ENCODE measurements around the gene BABAM1.

Gene BABAM1

DNA sequence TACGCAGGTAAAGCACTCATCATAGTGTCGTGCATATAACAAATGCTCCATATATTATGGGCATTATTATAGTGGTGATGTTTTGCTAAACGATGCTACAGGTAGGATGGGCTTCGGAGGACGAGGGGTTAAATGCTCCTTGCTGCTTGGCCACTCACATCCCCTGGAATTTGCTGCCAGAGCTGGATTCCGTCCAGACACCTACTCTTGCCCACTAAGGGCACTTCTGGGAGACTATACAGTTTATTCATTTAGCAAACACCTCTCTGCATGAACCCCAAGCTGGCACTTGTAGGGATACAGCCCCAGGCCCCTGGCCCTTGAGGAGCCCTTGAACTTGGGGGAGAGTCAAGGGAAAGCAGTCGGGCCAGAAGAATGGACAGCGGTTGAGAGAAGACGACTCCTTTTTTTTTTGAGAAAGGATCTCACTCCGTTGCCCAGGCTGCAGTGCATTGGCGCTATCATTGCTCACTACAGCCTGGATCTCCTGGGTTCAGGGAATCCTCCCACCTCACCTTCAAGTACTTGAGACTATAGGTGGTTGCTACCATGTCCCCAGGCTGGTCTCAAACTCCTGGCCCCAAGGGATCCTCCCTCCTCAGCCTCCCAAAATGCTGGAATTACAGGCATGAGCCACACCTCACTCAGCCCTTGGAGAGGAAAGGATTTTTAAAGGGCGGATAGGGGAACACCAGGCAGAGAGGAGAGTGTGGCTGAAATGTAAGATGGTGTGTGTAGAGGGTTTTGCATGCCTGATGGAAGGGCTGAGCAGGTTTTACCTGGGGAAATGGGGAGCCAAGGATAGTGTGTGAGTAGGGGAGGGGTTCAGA is 37.4 kb downstream of the BABAM1 start:
- no peak for DNase-seq

DNA sequence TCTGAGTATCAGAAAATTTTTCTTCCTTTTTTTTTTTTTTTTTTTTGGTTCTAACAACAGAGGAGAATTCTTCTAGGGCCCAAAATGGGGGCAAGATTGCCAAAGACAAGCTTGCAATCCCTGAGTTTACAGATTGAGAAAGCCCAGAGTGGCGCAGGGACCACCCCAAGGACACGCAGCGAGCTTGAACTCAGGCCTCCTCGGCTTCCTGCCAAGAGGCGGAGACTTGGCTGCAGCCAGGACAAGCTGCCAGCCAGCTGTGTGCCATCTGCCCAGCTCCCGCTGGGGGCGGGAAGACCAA is 37.9 kb downstream of the BABAM1 start:
- no peak for DNase-seq

DNA sequence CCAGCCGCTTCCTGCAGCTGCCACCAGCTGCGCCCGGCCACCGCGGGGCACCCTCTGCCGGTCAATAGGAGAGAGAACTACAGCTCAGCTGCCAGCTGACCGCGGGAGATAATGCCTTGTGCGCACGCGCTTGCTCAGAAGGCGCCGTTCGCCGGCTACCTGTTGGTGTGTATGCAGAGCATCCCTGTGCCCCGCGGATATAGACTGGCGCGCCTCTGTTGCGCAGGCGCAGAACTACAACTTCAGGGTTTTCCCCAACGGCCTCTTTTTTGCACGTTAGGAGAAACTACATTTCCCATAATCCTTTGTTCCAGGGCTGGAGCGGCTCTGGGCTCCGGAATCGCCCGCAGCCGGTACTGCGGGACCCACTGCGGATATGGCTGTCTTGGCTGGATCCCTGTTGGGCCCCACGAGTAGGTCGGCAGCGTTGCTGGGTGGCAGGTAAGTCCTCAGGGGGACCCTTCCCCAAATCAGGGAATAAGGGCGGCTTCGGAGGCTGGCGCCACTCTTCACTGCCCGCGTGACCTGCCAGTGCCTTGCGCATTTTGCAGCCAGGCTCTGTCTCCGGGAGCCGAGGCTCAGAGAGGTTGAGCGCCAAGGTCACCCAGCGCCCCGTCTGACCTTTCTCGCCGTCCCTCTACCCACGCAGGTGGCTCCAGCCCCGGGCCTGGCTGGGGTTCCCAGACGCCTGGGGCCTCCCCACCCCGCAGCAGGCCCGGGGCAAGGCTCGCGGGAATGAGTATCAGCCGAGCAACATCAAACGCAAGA is 38.5 kb downstream of the BABAM1 start, which contains the start of gene MRPL34:
MRPL34 (plus strand) TSS at position 356 of the 768 bp plus-strand sequence; CDS start at position 377, 21 bp downstream.
- DNase-seq: peak; percentile 89

DNA sequence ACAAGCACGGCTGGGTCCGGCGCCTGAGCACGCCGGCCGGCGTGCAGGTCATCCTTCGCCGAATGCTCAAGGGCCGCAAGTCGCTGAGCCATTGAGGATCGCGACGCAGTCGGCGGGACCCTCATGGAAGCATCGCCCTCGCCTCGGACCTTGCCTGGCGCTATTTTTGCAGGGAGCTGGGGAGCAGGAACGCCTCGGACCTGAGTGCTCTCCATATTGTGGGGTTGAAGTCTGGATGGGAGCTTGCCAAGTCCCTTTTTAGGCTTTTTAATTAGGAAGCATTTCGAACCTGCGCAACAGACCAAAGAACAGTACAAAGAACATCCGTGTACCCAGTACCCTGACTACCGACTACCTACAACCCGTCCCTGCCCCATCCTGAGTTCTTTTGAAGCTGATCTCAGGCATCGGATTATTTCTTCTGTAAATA is 39.1 kb downstream of the BABAM1 start:
- no peak for DNase-seq

DNA sequence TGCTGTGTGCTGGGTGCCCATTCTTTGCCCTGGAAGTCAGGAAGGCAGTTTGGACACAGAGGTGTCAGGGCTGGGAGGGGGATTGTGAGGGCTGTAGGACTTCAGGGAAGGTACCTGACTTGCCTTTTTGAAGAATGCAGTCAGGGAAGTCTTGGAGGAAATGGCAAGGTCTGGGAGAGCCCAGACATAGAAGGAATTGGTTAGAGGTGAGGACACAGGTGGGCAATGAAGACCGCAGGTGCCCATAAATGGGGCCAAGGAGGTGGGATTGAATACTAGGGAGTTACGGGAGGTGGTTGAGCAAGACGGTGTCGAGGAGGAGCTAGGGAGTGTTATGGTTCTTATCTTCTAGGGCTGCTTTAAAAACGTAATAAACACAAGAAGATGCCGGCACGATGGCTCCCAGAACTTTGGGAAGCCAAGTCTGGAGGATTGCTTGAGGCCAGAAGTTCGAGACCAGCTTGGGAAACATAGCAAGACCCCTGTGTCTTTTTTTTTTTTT is 40.7 kb downstream of the BABAM1 start:
- no peak for DNase-seq

DNA sequence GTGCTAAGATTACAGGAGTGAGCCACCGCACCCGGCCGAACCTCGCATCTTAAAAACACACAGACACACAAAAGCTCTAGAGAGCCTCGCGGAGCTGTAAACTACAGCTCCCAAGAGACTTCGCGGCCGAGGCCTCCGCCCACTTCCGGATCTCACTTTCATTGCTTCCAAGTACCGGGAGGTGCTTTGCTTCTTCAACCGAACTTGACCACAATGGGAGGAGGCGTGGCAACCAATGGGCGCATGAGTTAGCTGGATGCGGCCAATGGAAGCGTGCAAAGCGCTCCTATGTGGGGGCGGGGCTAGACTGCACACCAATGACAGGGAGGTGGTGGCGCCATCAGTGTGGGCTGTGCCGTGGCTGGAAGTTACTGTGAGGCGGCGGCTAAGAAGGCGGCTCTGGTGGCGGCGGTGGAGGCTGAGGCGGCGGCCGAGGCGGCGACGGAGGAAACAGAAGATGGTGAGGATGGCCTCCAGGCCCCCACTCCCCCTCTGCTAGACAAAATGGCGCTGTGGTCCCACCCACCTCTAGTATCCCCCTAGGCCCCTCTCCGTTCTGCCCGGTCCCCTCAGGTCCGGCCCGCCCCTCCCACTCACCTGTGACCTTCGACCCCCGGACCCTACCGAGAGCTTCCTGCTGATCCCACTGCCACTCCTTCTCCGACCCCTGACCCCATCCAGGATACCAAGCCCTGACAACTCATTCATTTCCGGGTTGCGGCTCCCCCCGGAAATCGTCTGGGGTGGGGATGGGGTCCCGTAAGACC is 42.1 kb downstream of the BABAM1 start, which contains the start of gene DDA1:
DDA1 (plus strand) TSS at position 366 of the 767 bp plus-strand sequence; CDS start at position 458, 92 bp downstream.
- DNase-seq: peak; percentile 95

DNA sequence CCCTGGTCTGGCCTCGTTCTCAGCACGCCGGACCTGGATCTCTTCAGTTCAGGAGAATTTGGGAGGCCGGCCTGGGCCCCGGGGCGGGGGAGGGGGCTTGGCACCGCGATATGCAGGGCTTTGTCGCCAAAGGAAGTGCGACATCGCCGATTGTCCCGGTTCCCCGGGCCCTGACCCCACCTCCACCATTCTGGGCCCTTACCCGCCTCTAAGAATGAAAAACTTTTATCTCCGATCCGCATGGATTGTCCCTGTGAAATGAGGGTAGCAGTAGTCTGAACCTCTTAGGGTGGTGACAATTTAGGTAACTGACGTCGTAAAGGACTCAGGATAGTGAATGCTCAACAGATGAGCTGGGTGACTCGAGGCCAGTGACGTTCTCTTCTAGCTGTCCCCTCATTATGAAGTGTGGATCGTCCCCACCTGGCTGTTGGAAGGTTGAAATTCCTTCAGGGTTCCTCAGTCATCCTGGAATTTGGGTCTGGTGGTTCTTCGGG is 42.8 kb downstream of the BABAM1 start:
- DNase-seq: no peak

DNA sequence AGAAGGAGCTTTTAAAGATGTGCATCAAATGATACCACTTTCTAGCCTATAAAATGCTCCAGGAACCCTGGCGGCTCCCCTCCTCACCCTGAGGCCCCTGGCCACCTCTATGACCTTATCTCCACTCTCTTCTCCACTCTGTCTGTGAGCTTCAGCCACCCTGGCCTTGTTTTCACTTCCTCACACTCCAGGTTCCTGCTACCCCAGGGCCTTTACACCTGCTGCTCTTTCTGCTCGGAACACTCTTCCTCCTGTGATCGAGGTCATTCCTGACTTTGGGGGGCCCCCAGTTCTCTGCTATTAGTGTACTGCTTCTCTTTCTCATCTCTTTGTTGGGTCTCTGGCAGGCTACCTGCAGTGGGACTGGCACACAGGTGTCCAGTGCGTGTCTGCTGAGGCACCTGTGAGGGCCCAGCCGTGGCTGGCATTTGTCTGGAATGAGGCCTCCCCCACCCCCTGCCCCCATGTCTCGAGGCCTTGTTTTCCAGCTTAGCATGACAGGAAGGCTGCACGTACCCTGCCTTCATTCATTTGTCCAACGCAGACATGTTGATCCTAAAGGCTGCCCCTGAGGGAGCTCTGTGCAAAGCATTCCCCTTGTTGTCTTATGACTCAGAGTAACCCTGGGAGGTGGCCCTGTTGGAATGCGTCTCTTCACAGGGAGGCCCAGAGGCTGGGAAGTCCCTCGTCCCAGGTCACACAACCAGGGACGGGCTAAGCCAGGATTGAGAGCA is 44.4 kb downstream of the BABAM1 start:
- DNase-seq: no peak

DNA sequence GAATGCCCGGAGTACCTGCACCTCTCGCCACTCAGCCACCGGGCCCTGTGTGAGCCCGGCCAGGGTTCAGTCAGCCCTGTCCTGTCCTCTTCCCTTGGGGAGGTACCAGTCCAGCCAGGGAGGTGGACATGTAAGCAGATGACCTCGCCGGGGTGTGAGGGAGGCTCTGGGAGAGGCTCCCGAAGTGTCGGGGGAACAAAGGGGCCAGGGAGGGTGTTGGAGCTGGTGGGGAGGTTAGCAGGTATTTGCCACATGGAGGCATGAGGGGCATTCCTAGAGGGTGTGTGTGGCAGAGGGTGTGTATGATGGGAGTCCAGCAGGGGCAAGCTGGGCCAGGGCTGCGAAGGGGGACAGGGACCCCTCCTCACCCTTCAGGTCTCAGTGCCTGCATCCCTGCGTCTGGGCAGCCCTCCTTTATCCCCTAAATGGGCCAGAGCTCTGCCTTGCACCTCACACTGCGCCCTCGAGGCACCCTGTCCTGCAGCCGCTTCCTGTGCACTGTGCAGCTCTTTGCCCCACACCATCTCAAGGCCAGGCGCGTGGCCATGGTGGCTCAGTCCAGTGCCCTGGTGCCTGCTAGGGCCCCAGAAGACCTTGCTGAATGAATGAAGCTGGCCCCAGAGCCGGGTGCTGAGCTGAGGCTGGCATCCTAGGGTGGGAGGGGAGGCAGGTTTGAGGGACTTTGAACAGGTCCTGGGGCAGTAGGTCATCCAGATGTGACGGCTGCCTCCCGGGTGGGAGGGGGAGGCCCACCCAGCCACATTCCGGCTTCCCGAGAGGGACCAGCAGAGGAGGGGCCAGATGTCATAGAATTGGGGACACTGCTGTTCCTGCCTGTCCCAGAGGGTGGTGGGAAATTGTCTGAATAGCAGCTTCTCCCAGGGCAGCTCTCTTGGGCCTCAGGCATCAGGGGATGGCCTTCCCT is 45.2 kb downstream of the BABAM1 start:
- DNase-seq: no peak

DNA sequence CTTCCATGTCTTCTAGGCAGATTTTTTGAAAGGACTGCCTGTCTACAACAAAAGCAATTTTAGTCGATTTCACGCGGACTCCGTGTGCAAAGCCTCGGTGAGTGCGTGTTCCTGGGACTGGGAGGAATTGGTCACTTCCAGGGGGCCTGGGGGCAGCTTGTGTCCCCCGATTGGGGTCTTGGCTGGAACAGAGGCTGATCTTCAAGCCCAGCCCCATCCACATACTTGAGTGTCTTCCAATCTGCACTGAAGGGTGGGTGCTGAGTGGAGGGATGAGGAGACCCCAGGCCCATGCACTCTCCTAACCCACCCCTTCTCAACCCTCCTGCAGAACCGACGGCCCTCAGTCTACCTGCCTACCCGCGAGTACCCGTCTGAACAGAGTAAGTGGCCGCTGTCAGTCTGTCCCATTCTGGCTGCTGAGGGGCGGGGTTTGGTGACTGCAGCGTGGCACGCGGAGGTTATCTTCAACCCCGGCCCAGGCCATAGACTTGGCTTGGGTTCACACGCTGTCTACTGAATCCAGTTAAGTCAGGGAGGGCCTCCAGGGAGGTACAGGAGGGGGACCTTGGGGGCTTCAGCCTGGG is 46.9 kb downstream of the BABAM1 start:
- no peak for DNase-seq

DNA sequence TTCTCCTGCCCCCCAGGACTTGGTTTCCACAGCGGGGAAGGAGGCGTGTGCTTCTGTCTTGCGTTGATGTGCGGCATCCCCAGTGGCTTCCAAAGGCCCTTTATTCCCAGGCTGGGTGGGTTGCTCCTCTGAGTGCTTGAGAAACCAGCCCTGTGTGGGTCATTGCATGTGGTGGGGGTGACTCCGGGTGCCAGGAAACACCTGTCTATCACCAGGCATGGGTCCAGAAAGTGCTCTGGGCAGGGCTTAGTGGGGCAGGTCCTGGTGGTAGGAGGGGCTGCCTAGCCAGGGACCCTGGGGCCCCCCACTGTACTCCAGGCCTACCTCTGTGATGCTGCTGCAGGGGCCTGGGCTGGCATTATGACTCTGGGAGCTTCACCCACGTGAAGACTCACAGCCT is 51.7 kb downstream of the BABAM1 start:
- DNase-seq: no peak

DNA sequence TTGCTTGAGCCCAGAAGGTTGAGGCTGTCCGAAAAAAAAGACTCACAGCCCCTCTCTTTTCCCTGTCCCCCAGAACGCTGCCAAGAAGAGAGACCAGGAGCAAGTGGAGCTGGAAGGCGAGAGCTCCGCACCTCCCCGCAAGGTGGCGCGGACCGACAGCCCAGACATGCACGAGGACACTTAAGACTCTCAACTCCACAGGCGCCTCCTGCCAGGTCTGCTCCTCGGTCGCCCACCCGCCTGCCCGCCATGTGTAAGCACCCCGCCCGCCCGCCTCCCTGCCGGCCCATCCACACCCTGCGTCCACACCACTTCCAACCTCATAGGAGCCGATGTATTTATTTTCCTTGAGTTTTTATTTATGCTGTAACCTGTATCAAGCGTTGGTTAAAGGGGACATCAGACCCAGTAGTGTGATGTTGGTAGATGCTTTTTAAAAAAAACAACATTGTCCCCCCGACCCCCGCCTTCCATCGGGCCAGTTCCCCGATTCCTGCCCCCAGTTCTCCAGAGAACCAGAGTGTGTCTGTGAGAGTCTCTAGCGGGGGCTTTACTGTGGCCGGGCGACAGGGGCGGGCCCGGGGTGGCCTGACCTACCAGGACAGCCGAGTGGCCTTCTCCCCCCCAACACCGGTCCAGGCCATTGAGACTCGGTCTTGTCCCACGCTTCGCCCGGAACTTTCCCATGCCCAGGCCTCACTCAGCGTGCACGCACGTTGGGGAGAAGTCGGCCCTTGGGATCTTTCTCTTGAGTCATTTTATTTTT is 52.4 kb downstream of the BABAM1 start:
- no peak for DNase-seq

DNA sequence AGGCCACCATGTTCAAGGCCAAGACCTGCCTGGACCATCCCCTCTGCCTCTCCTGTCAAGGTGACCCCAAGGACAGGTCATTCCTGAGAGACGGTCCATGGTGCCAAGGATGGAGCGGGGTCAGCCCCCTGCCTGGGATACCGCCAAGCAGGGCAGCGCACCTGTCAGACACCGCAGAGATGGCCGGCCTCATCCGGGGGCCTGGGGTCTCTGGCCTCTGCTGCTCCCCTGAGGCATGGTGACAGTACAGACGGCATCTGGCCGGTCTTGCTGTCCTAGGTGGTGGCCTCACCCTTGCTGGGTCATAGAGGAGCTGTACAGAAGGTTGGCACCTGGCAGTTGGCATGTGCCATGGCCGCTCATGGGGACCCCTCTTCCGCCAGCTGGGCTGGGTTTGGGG is 53.2 kb downstream of the BABAM1 start:
- DNase-seq: no peak

DNA sequence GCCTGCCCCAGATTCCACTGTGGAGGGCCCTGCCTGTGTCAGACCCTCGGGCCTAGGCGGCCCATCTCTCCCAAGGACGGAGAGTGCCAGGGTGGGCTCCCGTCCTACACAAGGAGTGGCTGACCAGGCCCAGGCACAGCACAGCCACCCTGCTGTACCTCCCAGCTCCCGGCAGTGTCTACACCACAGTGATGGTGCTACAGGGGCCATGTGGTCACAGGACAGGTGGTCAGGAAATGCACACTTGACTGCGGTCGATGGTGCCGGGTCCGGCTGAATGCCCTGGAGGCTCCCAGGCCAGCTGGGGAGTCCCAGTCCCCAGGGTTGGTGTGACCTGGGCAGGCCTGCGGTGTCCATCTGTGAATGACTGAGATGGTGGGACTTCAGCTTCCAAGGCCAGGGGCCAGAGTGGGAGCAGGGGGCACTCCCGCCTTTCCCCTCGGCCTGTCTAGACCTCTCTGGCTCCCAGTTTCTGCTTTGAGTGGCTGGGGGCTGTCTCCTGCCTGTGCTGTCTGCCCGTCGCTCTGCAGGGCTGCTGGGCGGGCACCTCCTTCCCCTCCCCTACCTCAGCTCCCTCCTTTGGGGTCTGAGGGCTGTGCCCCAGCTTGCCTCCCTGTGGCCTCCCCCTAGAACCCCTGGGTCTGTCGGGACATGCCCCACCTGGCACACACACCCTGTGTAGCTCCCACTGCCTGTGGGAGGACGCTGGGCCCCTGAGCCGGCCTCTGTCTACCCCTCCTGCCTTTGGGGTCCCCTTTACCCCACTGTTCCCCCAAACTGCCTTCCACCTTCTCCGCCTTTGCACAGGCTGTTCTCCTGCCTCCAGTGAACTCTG is 54.6 kb downstream of the BABAM1 start:
- no peak for DNase-seq

DNA sequence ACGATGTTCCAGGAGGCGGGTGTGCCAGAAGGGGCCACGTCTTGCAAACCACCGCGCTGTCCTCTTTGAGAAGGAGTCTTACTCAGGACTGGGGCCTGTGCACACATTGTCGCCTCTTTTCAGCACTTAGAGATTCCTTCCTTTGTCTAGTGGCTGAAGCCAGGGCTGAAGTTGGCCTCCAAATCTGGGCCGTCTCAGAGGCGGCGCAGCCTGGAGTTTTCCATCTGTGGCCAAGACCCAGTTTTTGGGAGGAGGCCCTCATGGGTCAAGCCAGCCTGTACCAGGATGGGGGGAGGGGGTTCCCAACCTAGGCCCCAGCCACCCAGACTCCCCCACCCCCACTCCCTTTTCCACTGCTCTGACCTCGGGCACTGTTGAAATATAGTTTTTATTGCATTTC is 55.6 kb downstream of the BABAM1 start:
- no peak for DNase-seq

DNA sequence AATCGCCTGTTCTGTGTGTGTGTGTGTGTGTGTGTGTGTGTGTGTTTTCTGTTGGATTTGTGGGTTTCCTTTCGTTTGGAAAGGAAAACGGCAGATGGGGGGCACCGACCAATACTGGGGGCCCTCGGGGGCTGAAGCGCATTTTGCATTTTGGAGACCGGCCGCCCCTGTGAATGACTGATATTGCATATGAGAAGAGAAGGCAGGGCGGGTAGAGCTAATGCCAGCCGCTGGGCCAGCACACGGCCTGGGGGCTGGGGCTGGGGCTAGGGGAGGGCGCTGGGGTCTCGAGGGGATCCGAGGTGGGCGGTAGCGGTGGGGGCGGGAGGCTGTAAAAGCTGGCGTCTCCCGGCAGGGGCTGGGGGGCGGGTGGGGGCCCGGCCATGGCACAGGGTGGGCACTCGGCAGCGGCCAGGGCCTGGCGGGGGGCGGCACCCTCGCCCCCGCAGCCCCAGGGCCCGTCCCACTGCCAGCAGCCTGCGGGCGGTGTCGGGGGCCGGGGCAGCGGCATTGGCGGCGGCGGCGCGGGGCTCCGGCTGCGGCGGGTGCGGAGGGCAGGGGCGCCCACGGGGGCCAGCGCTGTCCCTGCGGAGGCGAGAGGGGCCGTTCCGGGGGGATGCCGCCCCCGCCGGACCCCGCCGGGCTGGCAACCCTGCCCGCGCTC is 56.2 kb downstream of the BABAM1 start:
- DNase-seq: no peak

DNA sequence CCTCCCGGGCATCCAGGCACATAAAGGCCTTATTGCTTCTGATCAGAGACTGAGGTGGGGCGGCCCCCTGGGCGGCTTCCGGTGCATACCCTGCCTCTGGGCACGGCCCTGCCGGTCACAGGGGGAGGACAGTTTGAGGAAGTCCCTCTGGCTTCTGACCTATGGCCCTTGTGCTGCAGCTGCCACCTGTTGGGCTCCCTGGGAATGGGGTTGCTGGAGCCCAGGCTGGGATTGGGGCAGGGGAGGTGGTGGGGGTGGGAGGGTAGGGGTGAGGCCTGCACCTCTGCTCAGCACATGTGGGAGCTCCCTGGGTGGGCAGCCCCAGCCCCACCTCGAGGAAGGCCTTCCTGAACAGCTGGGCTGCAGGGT is 56.7 kb downstream of the BABAM1 start:
- no peak for DNase-seq

DNA sequence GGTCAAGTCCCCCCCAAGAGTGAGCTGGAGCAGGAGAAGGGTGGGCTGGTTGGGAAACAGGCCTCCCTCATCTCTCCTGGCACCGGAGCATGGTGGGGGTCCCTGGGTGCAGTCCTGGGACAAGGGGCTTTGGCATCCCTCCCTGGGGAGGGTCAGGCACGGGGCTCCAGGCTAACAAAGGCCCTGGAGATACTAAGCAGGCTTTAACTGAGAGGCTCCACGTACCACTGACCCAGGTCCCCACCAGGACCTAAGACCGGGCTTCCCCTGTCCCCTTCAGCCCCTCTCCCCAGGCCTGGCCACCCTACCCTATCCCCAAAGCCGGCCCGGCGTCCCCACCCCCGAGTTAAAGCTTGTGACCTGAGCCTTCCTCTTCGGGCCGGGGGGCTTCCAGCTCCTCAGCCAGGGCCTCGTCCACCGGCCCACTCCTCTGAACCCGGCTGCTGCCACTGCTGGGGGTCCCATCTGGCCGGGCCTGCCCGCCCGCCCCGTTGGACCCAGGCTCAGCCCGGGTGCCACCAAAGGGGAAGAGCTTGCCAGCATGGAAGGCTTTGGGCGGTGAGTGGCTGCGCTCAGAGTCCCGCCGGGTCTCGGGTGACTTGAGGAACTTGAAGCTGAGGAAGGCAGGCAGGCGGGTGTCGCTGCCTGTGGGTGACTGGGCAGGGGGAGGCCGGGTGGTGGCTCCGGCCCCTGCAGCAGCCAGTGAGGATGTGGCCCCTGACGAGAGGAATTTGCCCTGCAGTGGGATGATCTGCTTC is 57.3 kb downstream of the BABAM1 start:
- no peak for DNase-seq

All from activated T-cell treated with anti-CD3 and anti-CD28 coated beads, Interleukin-2, amount 50 U/mL, for 1 hour (primary cell).